H1 (cell line): ENCODE results near the gene SH2B3. TPM values are rescaled to one million over a fixed set of nuclear protein-coding genes. Genes with fewer than 3 reads are reported as not detected.
A peak's percentile ranks its signal among the peaks of the same experiment; 100 is the strongest.

Experiments used
- ATF2 ChIP-seq: IDR thresholded peaks from 2 replicates; pipeline ENCODE4 v1.6.1; 2012; ENCODE audit warnings: low read length, inconsistent platforms
- E2F6 ChIP-seq: IDR thresholded peaks from 2 replicates; pipeline ENCODE4 v1.6.1; 2012; ENCODE audit warnings: inconsistent platforms
- EGR1 ChIP-seq: IDR thresholded peaks from 2 replicates; pipeline ENCODE4 v1.6.1; 2011; ENCODE audit warnings: low read depth, low read length, borderline replicate concordance
- JUND ChIP-seq: IDR thresholded peaks from 2 replicates; pipeline ENCODE4 v1.6.1; 2011; ENCODE audit warnings: mild to moderate bottlenecking, improper control_type of control experiment, low read length
- PHF8 ChIP-seq: fragments of 200-600 bp; sonication (generic); conservative IDR thresholded peaks from 2 replicates; pipeline ENCODE4 v1.7.1; 2012; ENCODE audit warnings: low read depth, mild to moderate bottlenecking, inconsistent platforms, low read length, moderate library complexity
- SIRT6 ChIP-seq: IDR thresholded peaks from one replicate; pipeline ENCODE4 v1.7.1; 2012; ENCODE audit warnings: low read length, inconsistent platforms
- TCF12 ChIP-seq: IDR thresholded peaks from 2 replicates; pipeline ENCODE4 v1.6.1; 2011; ENCODE audit warnings: low read depth, mild to moderate bottlenecking, low read length
- polyA plus RNA-seq, 7 experiments: library from polyadenylated mRNA; depleted of rRNA in 3 of 7; stranded (reverse) in 5 of 7; unstranded in 2 of 7; fragments of >200 nt in 5 of 7; fragments of 200-250 nt in 2 of 7; gene quantifications; 1 replicate in 5 of 7; 2 replicates in 1 of 7; 4 replicates in 1 of 7; pipeline versions ENCODE4 v1.2.1 to v1.2.3, GENCODE V29; 2011 to 2013; ENCODE audit warnings: missing spikeins in 2 of 7, mixed read lengths in 2 of 7
- total RNA-seq: library from RNA; stranded (reverse); fragmentation: NEBNext Ultra II Directional; extraction: Animal tissue kit (Norgen Biotek cat#: 25700); gene quantifications from 2 replicates; pipeline ENCODE4 v1.2.1, GENCODE V29; 2021

Gene SH2B3
- total and polyA plus RNA-seq, 2 of the 8 experiments (the other 6 are each of a cell fraction or from before 2014, with no cell fraction given), result 20.8 to 34.1 TPM

GRCh38 chr12:111405149-111405858, 419 bp upstream of the SH2B3 start (continued):
- TF ChIP-seq ATF2, result no peak
- TF ChIP-seq TCF12, result 0 out of 2 replicates have a peak, but pooled peaks have one; percentile 49
- no peak for TF ChIP-seq JUND
- no peak for TF ChIP-seq E2F6
- peak; percentile 32; the same call in 1 of the 2 replicates for TF ChIP-seq PHF8
- no peak for TF ChIP-seq EGR1
- no peak for TF ChIP-seq SIRT6
